K562 (cell line): ENCODE results near the gene SCARF2. TPM values are rescaled to one million over a fixed set of nuclear protein-coding genes. Genes with fewer than 3 reads are reported as not detected.

Source experiments
- ARID1B ChIP-seq: fragments of 450-650 bp; IDR thresholded peaks from 2 replicates; pipeline ENCODE4 v1.6.1; 2016; ENCODE audit warnings: antibody characterized with exemption, mild to moderate bottlenecking, inconsistent platforms
- ATF4 ChIP-seq: fragments of 450-650 bp; formaldehyde crosslinking; IDR thresholded peaks from 2 replicates; pipeline ENCODE4 v1.4.0; 2022; ENCODE audit warnings: mild to moderate bottlenecking, moderate library complexity
- CC2D1A ChIP-seq: fragments of 450-650 bp; IDR thresholded peaks from 2 replicates; pipeline ENCODE4 v1.6.1; 2017; ENCODE audit warnings: mild to moderate bottlenecking
- DMBX1 ChIP-seq: fragments of 250-450 bp; sonication (Bioruptor Pico); IDR thresholded peaks from 2 replicates; pipeline ENCODE4 v1.8.0; 2022; ENCODE audit warnings: inconsistent platforms, mild to moderate bottlenecking, moderate library complexity, borderline replicate concordance
- EZH2 ChIP-seq: IDR thresholded peaks from 2 replicates; pipeline ENCODE4 v1.6.1; 2012; ENCODE audit warnings: low read depth, mild to moderate bottlenecking, inconsistent platforms, low read length, borderline replicate concordance
- GABPB2 ChIP-seq: fragments of 250-450 bp; sonication (Bioruptor Pico); conservative IDR thresholded peaks from 2 replicates; pipeline ENCODE4 v1.5.1; 2021; ENCODE audit warnings: mild to moderate bottlenecking
- GTF2A2 ChIP-seq: IDR thresholded peaks from 2 replicates; pipeline ENCODE4 v1.6.1; 2016; ENCODE audit warnings: mild to moderate bottlenecking, missing genetic modification characterization, missing compliant biosample characterization
- HNRNPLL ChIP-seq: fragments of 200-400 bp; formaldehyde crosslinking; IDR thresholded peaks from 2 replicates; pipeline ENCODE4 v1.6.1; 2017; ENCODE audit warnings: low read length, low read depth, mild to moderate bottlenecking; ENCODE audit not compliant: poor library complexity, severe bottlenecking
- IFI16 ChIP-seq: fragments of 250-450 bp; sonication (Bioruptor Pico); IDR thresholded peaks from 2 replicates; pipeline ENCODE4 v2.1.2; 2022; ENCODE audit warnings: mild to moderate bottlenecking, inconsistent platforms
- JUNB ChIP-seq: fragments of 450-650 bp; formaldehyde crosslinking; conservative IDR thresholded peaks from 2 replicates; pipeline ENCODE4 v1.4.0; 2020; ENCODE audit warnings: mild to moderate bottlenecking
- MTF1 ChIP-seq: fragments of 250-450 bp; sonication (Bioruptor Pico); IDR thresholded peaks from 2 replicates; pipeline ENCODE4 v1.9.0; 2021; ENCODE audit warnings: moderate library complexity, mild to moderate bottlenecking, inconsistent platforms, borderline replicate concordance
- NCOA4 ChIP-seq: fragments of 450-650 bp; IDR thresholded peaks from 2 replicates; pipeline ENCODE4 v1.6.1; 2018; ENCODE audit warnings: mild to moderate bottlenecking; ENCODE audit not compliant: partially characterized antibody
- NCOA6 ChIP-seq: fragments of 450-650 bp; IDR thresholded peaks from 2 replicates; pipeline ENCODE4 v1.6.1; 2017; ENCODE audit warnings: mild to moderate bottlenecking
- POLR2AphosphoS5 ChIP-seq: IDR thresholded peaks from 2 replicates; pipeline ENCODE4 v1.6.1; 2011; ENCODE audit warnings: mild to moderate bottlenecking, low read depth, low read length, moderate library complexity; ENCODE audit not compliant: control insufficient read depth, insufficient read depth
- POLR3G ChIP-seq: IDR thresholded peaks from 2 replicates; pipeline ENCODE4 v1.6.1; 2011; ENCODE audit not compliant: insufficient read length, insufficient replicate concordance; ENCODE audit errors: extremely low read depth
- STAT5B ChIP-seq: fragments of 250-450 bp; sonication (Bioruptor Pico); IDR thresholded peaks from 2 replicates; pipeline ENCODE4 v1.8.0; 2021; ENCODE audit warnings: mild to moderate bottlenecking, inconsistent platforms
- VEZF1 ChIP-seq: fragments of 200-800 bp; sonication (Bioruptor generic); IDR thresholded peaks from 2 replicates; pipeline ENCODE4 v1.6.1; 2017; ENCODE audit warnings: missing genetic modification characterization, missing compliant biosample characterization
- ZC3H11A ChIP-seq: IDR thresholded peaks from 2 replicates; pipeline ENCODE4 v1.6.1; 2012; ENCODE audit warnings: low read depth, low read length, improper control_type of control experiment
- ZC3H4 ChIP-seq: sonication (generic); formaldehyde crosslinking; IDR thresholded peaks from 2 replicates; pipeline ENCODE4 v1.9.0; 2021; ENCODE audit warnings: missing genetic modification reagents, borderline replicate concordance
- ZFPM2 ChIP-seq: fragments of 250-450 bp; sonication (Bioruptor Pico); IDR thresholded peaks from 2 replicates; pipeline ENCODE4 v1.5.1; 2022; ENCODE audit warnings: mild to moderate bottlenecking
- ZNF41 ChIP-seq: fragments of 250-450 bp; sonication (Bioruptor Pico); conservative IDR thresholded peaks from 2 replicates; pipeline ENCODE4 v1.4.0; 2020; ENCODE audit warnings: mild to moderate bottlenecking
- ZNF668 ChIP-seq: fragments of 250-450 bp; sonication (Bioruptor Pico); IDR thresholded peaks from 2 replicates; pipeline ENCODE4 v1.8.0; 2022; ENCODE audit warnings: mild to moderate bottlenecking, inconsistent platforms
- ZNF764 ChIP-seq: fragments of 250-450 bp; sonication (Bioruptor Pico); IDR thresholded peaks from 2 replicates; pipeline ENCODE4 v1.4.0; 2020; ENCODE audit warnings: low read depth, mild to moderate bottlenecking, moderate library complexity
- polyA plus RNA-seq, 8 experiments: library from polyadenylated mRNA; depleted of rRNA in 4 of 8; stranded (reverse) in 5 of 8; unstranded in 3 of 8; fragments of >200 nt; fragmentation: Nextera tagmentation in 2 of 8; fragmentation: Illumina TruSeq in 1 of 8; extraction: Ambion mirVana in 2 of 8; extraction: Trizol in 1 of 8; gene quantifications; 2 replicates each; pipeline versions ENCODE4 v1.2.1 to v1.2.3, GENCODE V29; 2011 to 2014; ENCODE audit warnings: inconsistent platforms in 1 of 8, missing spikeins in 1 of 8
- total RNA-seq, 7 experiments: library from RNA; depleted of rRNA in 6 of 7; stranded (reverse); fragments of >200 nt in 6 of 7; fragmentation: Illumina TruSeq in 2 of 7; extraction: Trizol in 2 of 7; gene quantifications; 2 replicates each; pipeline versions ENCODE4 v1.2.1 to v1.2.3, GENCODE V29; 2011 to 2021; ENCODE audit warnings: low replicate concordance in 1 of 7
- TF ChIP-seq, protein P1 (sequence below): fragments of 250-450 bp; sonication (Bioruptor Pico); IDR thresholded peaks from 2 replicates; pipeline ENCODE4 v1.8.0; 2021; ENCODE audit warnings: borderline replicate concordance, mild to moderate bottlenecking, moderate library complexity; ENCODE audit not compliant: poor library complexity, severe bottlenecking
- TF ChIP-seq, protein P2 (sequence below): fragments of 250-450 bp; sonication (Bioruptor Pico); IDR thresholded peaks from 2 replicates; pipeline ENCODE4 v1.8.0; 2021; ENCODE audit warnings: moderate library complexity, mild to moderate bottlenecking, inconsistent platforms
- TF ChIP-seq, protein P3 (sequence below): fragments of 250-450 bp; sonication (Bioruptor Pico); IDR thresholded peaks from 2 replicates; pipeline ENCODE4 v1.5.0; 2021

SCARF2 gene
- total and polyA plus RNA-seq, 9 of the 15 experiments (the other 6 are each of a cell fraction or from before 2014, with no cell fraction given): 0.06 to 0.32 (median 0.21) TPM; not detected in 5

GRCh38 chr22:20429254-20430100 is 8.1 kb downstream of the SCARF2 start (continued):
- TF ChIP-seq ZNF41 (no peak), IFI16 (CRISPR knock-in tag) (no peak), ARID1B (no peak), ZFPM2 (CRISPR knock-in tag) (no peak), POLR3G (no peak), ZNF764 (CRISPR knock-in tag) (peak; percentile 54; the same call in 1 of the 2 replicates), EZH2 (no peak), CC2D1A (no peak), ZNF668 (CRISPR knock-in tag) (no peak; the same call in 1 of the 2 replicates), ZC3H4 (CRISPR knock-in tag) (no peak), HNRNPLL (no peak), ZC3H11A (no peak), POLR2AphosphoS5 (no peak), JUNB (peak; percentile 58; the same call in 1 of the 2 replicates), MTF1 (no peak), ATF4 (no peak), GTF2A2 (tag) (no peak; the same call in 1 of the 2 replicates), NCOA4 (no peak), VEZF1 (CRISPR knock-in tag) (peak; percentile 84), GABPB2 (CRISPR knock-in tag) (no peak; the same call in 1 of the 2 replicates), STAT5B (CRISPR knock-in tag) (no peak), DMBX1 (CRISPR knock-in tag) (no peak; the same call in 1 of the 2 replicates), NCOA6 (no peak)
- TF ChIP-seq, protein P1, sequence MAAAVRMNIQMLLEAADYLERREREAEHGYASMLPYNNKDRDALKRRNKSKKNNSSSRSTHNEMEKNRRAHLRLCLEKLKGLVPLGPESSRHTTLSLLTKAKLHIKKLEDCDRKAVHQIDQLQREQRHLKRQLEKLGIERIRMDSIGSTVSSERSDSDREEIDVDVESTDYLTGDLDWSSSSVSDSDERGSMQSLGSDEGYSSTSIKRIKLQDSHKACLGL (CRISPR knock-in tag): peak; percentile 5
- TF ChIP-seq, protein P2, sequence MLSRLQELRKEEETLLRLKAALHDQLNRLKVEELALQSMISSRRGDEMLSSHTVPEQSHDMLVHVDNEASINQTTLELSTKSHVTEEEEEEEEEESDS (CRISPR knock-in tag): no peak
- TF ChIP-seq, protein P3, sequence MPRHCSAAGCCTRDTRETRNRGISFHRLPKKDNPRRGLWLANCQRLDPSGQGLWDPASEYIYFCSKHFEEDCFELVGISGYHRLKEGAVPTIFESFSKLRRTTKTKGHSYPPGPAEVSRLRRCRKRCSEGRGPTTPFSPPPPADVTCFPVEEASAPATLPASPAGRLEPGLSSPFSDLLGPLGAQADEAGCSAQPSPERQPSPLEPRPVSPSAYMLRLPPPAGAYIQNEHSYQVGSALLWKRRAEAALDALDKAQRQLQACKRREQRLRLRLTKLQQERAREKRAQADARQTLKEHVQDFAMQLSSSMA (CRISPR knock-in tag): peak; percentile 12; the same call in 1 of the 2 replicates
